GM21619 (cell line): Measurements from ENCODE around the gene FHIT.

Experiments used
- ATAC-seq: cut with Tn5 transposase; IDR thresholded peaks from one replicate; pipeline ENCODE4 v1.9.1; 2021; ENCODE audit not compliant: unreplicated experiment

Gene FHIT

GRCh38 chr3:61251174-61251972, at the start of gene FHIT:
FHIT (minus strand) TSS chr3:61251452.
- ATAC-seq: peak; percentile 90

GRCh38 chr3:61300786-61301185, 49.5 kb upstream of the FHIT start:
- ATAC-seq: no peak

GRCh38 chr3:61300006-61300380, 48.7 kb upstream of the FHIT start:
- no peak for ATAC-seq

GRCh38 chr3:61299343-61300005, 48.2 kb upstream of the FHIT start:
- ATAC-seq: no peak

- no peak for ATAC-seq
Measured at GRCh38 chr3:61297821-61298220, 46.6 kb upstream of the FHIT start.

- no peak for ATAC-seq
Measured at GRCh38 chr3:61288446-61288845, 37.2 kb upstream of the FHIT start.

GRCh38 chr3:61283876-61284275, 32.6 kb upstream of the FHIT start:
- no peak for ATAC-seq

GRCh38 chr3:61278713-61279112, 27.5 kb upstream of the FHIT start:
- no peak for ATAC-seq

GRCh38 chr3:61277411-61277810, 26.2 kb upstream of the FHIT start:
- ATAC-seq: no peak

- ATAC-seq: no peak
Measured at GRCh38 chr3:61269435-61269834, 18.2 kb upstream of the FHIT start.

- ATAC-seq: no peak
Measured at GRCh38 chr3:61268644-61269043, 17.4 kb upstream of the FHIT start.

- ATAC-seq: no peak
Measured at GRCh38 chr3:61264281-61264680, 13.0 kb upstream of the FHIT start.

GRCh38 chr3:61257148-61257547, 5.9 kb upstream of the FHIT start:
- no peak for ATAC-seq

GRCh38 chr3:61253756-61254155, 2.5 kb upstream of the FHIT start:
- no peak for ATAC-seq

- no peak for ATAC-seq
Measured at GRCh38 chr3:61252836-61253235, 1.6 kb upstream of the FHIT start.

- no peak for ATAC-seq
Measured at GRCh38 chr3:61250784-61251173, 473 bp downstream of the FHIT start.

GRCh38 chr3:61248496-61248895, 2.8 kb downstream of the FHIT start:
- ATAC-seq: no peak

GRCh38 chr3:61247191-61247590, 4.1 kb downstream of the FHIT start:
- no peak for ATAC-seq

- ATAC-seq: no peak
Measured at GRCh38 chr3:61239871-61240270, 11.4 kb downstream of the FHIT start.

- no peak for ATAC-seq
Measured at GRCh38 chr3:61237858-61238257, 13.4 kb downstream of the FHIT start.

- ATAC-seq: peak; percentile 91
Measured at GRCh38 chr3:61236556-61236955, 14.7 kb downstream of the FHIT start.

- ATAC-seq: peak; percentile 41
Measured at GRCh38 chr3:61233746-61234145, 17.5 kb downstream of the FHIT start.

GRCh38 chr3:61231693-61232092, 19.6 kb downstream of the FHIT start:
- ATAC-seq: no peak
